ENCODE results near the gene PDE5A.
"Not testable (repeated sequence)": the region's sequence is repeated elsewhere in the genome, so short reads cannot be mapped to it uniquely, and the experiment has no call there.

Gene PDE5A

GRCh38 chr4:119628281-119629141 is at the start of gene PDE5A:
TSS of gene PDE5A (minus strand) at chr4:119628804. CDS start at chr4:119628671, 133 bp downstream.
- peak; percentile 59 to 67 for DNase-seq (ENCODE audit: low read depth in 2 of 2)

- no peak for DNase-seq (ENCODE audit: low read depth in 2 of 2)
These were observed 47.5 kb upstream of the PDE5A start for GRCh38 chr4:119676101-119676500.

- DNase-seq (ENCODE audit: low read depth in 2 of 2), result no peak
These were observed 46.8 kb upstream of the PDE5A start for GRCh38 chr4:119675391-119675790.

- DNase-seq (ENCODE audit: low read depth in 2 of 2), result no peak
These were observed 44.3 kb upstream of the PDE5A start for GRCh38 chr4:119672938-119673337.

- no peak for DNase-seq (ENCODE audit: low read depth in 2 of 2)
These were observed 43.5 kb upstream of the PDE5A start for GRCh38 chr4:119672086-119672485.

GRCh38 chr4:119671205-119671604 is 42.6 kb upstream of the PDE5A start:
- no peak for DNase-seq (ENCODE audit: low read depth in 2 of 2)

GRCh38 chr4:119667802-119668201 is 39.2 kb upstream of the PDE5A start:
- no peak for DNase-seq (ENCODE audit: low read depth in 2 of 2)

GRCh38 chr4:119666653-119667091 is 38.1 kb upstream of the PDE5A start:
- DNase-seq (ENCODE audit: low read depth in 2 of 2), result no peak

- DNase-seq (ENCODE audit: low read depth in 2 of 2), result no peak
These were observed 37.1 kb upstream of the PDE5A start for GRCh38 chr4:119665752-119666151.

- DNase-seq (ENCODE audit: low read depth in 2 of 2), result no peak
These were observed 35.7 kb upstream of the PDE5A start for GRCh38 chr4:119664168-119664907.

GRCh38 chr4:119663160-119663788 is 34.7 kb upstream of the PDE5A start:
- no peak for DNase-seq (ENCODE audit: low read depth in 2 of 2)

GRCh38 chr4:119662612-119663011 is 34.0 kb upstream of the PDE5A start:
- not testable (repeated sequence) for DNase-seq (ENCODE audit: low read depth in 2 of 2)

- DNase-seq (ENCODE audit: low read depth in 2 of 2), result no peak
These were observed 32.6 kb upstream of the PDE5A start for GRCh38 chr4:119661231-119661630.

- no peak for DNase-seq (ENCODE audit: low read depth in 2 of 2)
These were observed 31.0 kb upstream of the PDE5A start for GRCh38 chr4:119659576-119659975.

GRCh38 chr4:119657111-119657611 is 28.6 kb upstream of the PDE5A start:
- no peak for DNase-seq (ENCODE audit: low read depth in 2 of 2)

GRCh38 chr4:119656342-119656741 is 27.7 kb upstream of the PDE5A start:
- DNase-seq (ENCODE audit: low read depth in 2 of 2), result no peak

- DNase-seq (ENCODE audit: low read depth in 2 of 2), result no peak
These were observed 26.7 kb upstream of the PDE5A start for GRCh38 chr4:119655111-119655837.

GRCh38 chr4:119653990-119654389 is 25.4 kb upstream of the PDE5A start:
- DNase-seq (ENCODE audit: low read depth in 2 of 2), result no peak

GRCh38 chr4:119652998-119653397 is 24.4 kb upstream of the PDE5A start:
- no peak for DNase-seq (ENCODE audit: low read depth in 2 of 2)

GRCh38 chr4:119648398-119648797 is 19.8 kb upstream of the PDE5A start:
- DNase-seq (ENCODE audit: low read depth in 2 of 2), result no peak

- no peak for DNase-seq (ENCODE audit: low read depth in 2 of 2)
These were observed 19.0 kb upstream of the PDE5A start for GRCh38 chr4:119647558-119647957.

Data from stimulated activated CD4-positive, alpha-beta T cell treated with anti-CD3 and anti-CD28 coated beads, Interleukin-12 subunit alpha, Interleukin-12 subunit beta, amount 100 ng/mL, for 24 hours (primary cell).